Activated naive CD4-positive, alpha-beta T cell treated with anti-CD3 and anti-CD28 coated beads for 36 hours (primary cell): ENCODE data around the gene SFTPA2. TPM values are rescaled to one million over a fixed set of nuclear protein-coding genes. Genes with fewer than 3 reads are reported as not detected.
"Not testable (repeated sequence)": the region's sequence is repeated elsewhere in the genome, so short reads cannot be mapped to it uniquely, and the experiment has no call there.

ENCODE experiments used
- CTCF ChIA-PET: fragments of 350-600 bp; sonication (Branson Sonifier 250); formaldehyde crosslinking; loops from one replicate; lab custom pipeline; 2021; ENCODE audit warnings: antibody characterized with exemption; lab: Charles Lee
- DNase-seq: peaks from one replicate; pipeline ENCODE4 v3.0.0-alpha.2; 2020
- H3K27ac Mint-ChIP-seq: one replicate; pipeline ENCODE4 v1.8.0; 2021; ENCODE audit warnings: mild to moderate bottlenecking, mixed read lengths
- H3K27me3 Mint-ChIP-seq: one replicate; pipeline ENCODE4 v1.8.0; 2021; ENCODE audit warnings: low read depth, mixed read lengths
- H3K36me3 Mint-ChIP-seq: one replicate; pipeline ENCODE4 v1.8.0; 2021; ENCODE audit warnings: low read depth, mixed read lengths
- H3K4me1 Mint-ChIP-seq: one replicate; pipeline ENCODE4 v1.8.0; 2021; ENCODE audit warnings: low read depth, mixed read lengths
- H3K4me3 Mint-ChIP-seq: one replicate; pipeline ENCODE4 v1.8.0; 2021; ENCODE audit warnings: mild to moderate bottlenecking, moderate library complexity, mixed read lengths
- H3K9me3 Mint-ChIP-seq: one replicate; pipeline ENCODE4 v1.8.0; 2021; ENCODE audit warnings: mixed read lengths
- intact Hi-C: fragments of 100-400 bp; cut with micrococcal nuclease; formaldehyde crosslinking; loops from one replicate; pipeline ENCODE4 v1.15.1; 2023
- total RNA-seq, 2 experiments: library from RNA; stranded (reverse); gene quantifications; one replicate each; pipeline ENCODE4 v1.2.3, GENCODE V29; 2021

Gene SFTPA2
- total RNA-seq, 2 experiments from 2014 or later = not detected

GRCh38 chr10:79525049-79525710, 35.0 kb downstream of the SFTPA2 start:
- intact Hi-C loops, H3K27ac Mint-ChIP-seq, CTCF ChIA-PET, H3K4me3 Mint-ChIP-seq, H3K4me1 Mint-ChIP-seq, DNase-seq, H3K36me3 Mint-ChIP-seq, H3K9me3 Mint-ChIP-seq, H3K27me3 Mint-ChIP-seq: not testable (repeated sequence)

GRCh38 chr10:79523157-79523853, 36.9 kb downstream of the SFTPA2 start:
- DNase-seq, intact Hi-C loops, H3K9me3 Mint-ChIP-seq, H3K36me3 Mint-ChIP-seq, H3K4me3 Mint-ChIP-seq, CTCF ChIA-PET, H3K4me1 Mint-ChIP-seq, H3K27me3 Mint-ChIP-seq, H3K27ac Mint-ChIP-seq: not testable (repeated sequence)

- H3K36me3 Mint-ChIP-seq, H3K4me1 Mint-ChIP-seq, H3K4me3 Mint-ChIP-seq, CTCF ChIA-PET, H3K27ac Mint-ChIP-seq, intact Hi-C loops, DNase-seq, H3K9me3 Mint-ChIP-seq, H3K27me3 Mint-ChIP-seq: not testable (repeated sequence)
Observed at GRCh38 chr10:79522464-79522863, 37.7 kb downstream of the SFTPA2 start.

- H3K36me3 Mint-ChIP-seq, H3K9me3 Mint-ChIP-seq, H3K4me1 Mint-ChIP-seq, H3K27ac Mint-ChIP-seq, CTCF ChIA-PET, intact Hi-C loops, DNase-seq, H3K27me3 Mint-ChIP-seq, H3K4me3 Mint-ChIP-seq: not testable (repeated sequence)
Observed at GRCh38 chr10:79521751-79522150, 38.5 kb downstream of the SFTPA2 start.

- DNase-seq, H3K27me3 Mint-ChIP-seq, intact Hi-C loops, H3K4me3 Mint-ChIP-seq, H3K27ac Mint-ChIP-seq, H3K4me1 Mint-ChIP-seq, H3K36me3 Mint-ChIP-seq, H3K9me3 Mint-ChIP-seq: not testable (repeated sequence)
- CTCF ChIA-PET = interaction anchor here (0.6 kb wide), 1 partner anchor 627 kb away, joined by 6 read pairs; no protein-coding TSS in a partner anchor
Observed at GRCh38 chr10:79517567-79517966, 42.6 kb downstream of the SFTPA2 start.

GRCh38 chr10:79516532-79517205, 43.5 kb downstream of the SFTPA2 start:
- H3K4me1 Mint-ChIP-seq, DNase-seq, H3K27ac Mint-ChIP-seq, CTCF ChIA-PET, H3K9me3 Mint-ChIP-seq, intact Hi-C loops, H3K36me3 Mint-ChIP-seq, H3K27me3 Mint-ChIP-seq, H3K4me3 Mint-ChIP-seq: not testable (repeated sequence)

- intact Hi-C loops, DNase-seq, H3K27me3 Mint-ChIP-seq, H3K9me3 Mint-ChIP-seq, H3K4me1 Mint-ChIP-seq, H3K27ac Mint-ChIP-seq, H3K4me3 Mint-ChIP-seq, CTCF ChIA-PET, H3K36me3 Mint-ChIP-seq: not testable (repeated sequence)
Observed at GRCh38 chr10:79511891-79512583, 48.2 kb downstream of the SFTPA2 start, which contains the start of gene EIF5AL1. Gene EIF5AL1, plus strand, starts transcription at chr10:79512533. Its CDS starts 117 bp downstream, at chr10:79512650.

- DNase-seq, intact Hi-C loops, H3K27me3 Mint-ChIP-seq, H3K36me3 Mint-ChIP-seq, H3K4me3 Mint-ChIP-seq, CTCF ChIA-PET, H3K9me3 Mint-ChIP-seq, H3K4me1 Mint-ChIP-seq, H3K27ac Mint-ChIP-seq: not testable (repeated sequence)
Observed at GRCh38 chr10:79509934-79510508, 50.2 kb downstream of the SFTPA2 start.

GRCh38 chr10:79509306-79509933, 50.8 kb downstream of the SFTPA2 start:
- H3K27me3 Mint-ChIP-seq, H3K9me3 Mint-ChIP-seq, H3K36me3 Mint-ChIP-seq, H3K4me3 Mint-ChIP-seq, H3K4me1 Mint-ChIP-seq, CTCF ChIA-PET, DNase-seq, intact Hi-C loops, H3K27ac Mint-ChIP-seq: not testable (repeated sequence)

- not testable (repeated sequence) for H3K36me3 Mint-ChIP-seq
Observed at GRCh38 chr10:79508245-79508644, 52.0 kb downstream of the SFTPA2 start.

GRCh38 chr10:79507440-79508167, 52.6 kb downstream of the SFTPA2 start:
- no peaks in the 10 kb centered on the region for H3K36me3 Mint-ChIP-seq
- CTCF ChIA-PET = interaction anchor here (0.6 to 1.9 kb wide), 8 partner anchors 17 to 714 kb away, joined by 3 to 7 read pairs (median 3); no protein-coding TSS in a partner anchor
- H3K4me3 Mint-ChIP-seq = no peak overlapping the region
- H3K9me3 Mint-ChIP-seq = no peaks in the 10 kb centered on the region
- no peaks in the 10 kb centered on the region for H3K4me1 Mint-ChIP-seq
- H3K27ac Mint-ChIP-seq = no peak overlapping the region
- peaks cover 3% of the 10 kb centered on the region for H3K27me3 Mint-ChIP-seq
- no peak for DNase-seq
- intact Hi-C loops = no loop called here

More at GRCh38 chr10:79508245-79508644, 52.0 kb downstream of the SFTPA2 start:
- H3K9me3 Mint-ChIP-seq, DNase-seq, H3K4me1 Mint-ChIP-seq, H3K27me3 Mint-ChIP-seq, H3K4me3 Mint-ChIP-seq, H3K27ac Mint-ChIP-seq, intact Hi-C loops: not testable (repeated sequence)
- CTCF ChIA-PET = interaction anchor here (1.9 kb wide), 1 partner anchor 134 kb away, joined by 7 read pairs; no protein-coding TSS in a partner anchor
